ENCODE measurements around the gene MAP6. TPM values are rescaled to one million over a fixed set of nuclear protein-coding genes. Genes with fewer than 3 reads are reported as not detected.

The MAP6 gene
- total and polyA plus RNA-seq, 9 of the 15 experiments (the other 6 are each of a cell fraction or from before 2014, with no cell fraction given) = not detected

GRCh38 chr11:75583718-75584658 is 84.8 kb downstream of the MAP6 start:
- POLR2A ChIA-PET = interaction anchor here (0.7 to 3.2 kb wide), 6 partner anchors 9 to 223 kb away, joined by 3 to 13 read pairs (median 4); no protein-coding TSS in a partner anchor
- Histone ChIP-seq H3K4me2 (ENCODE audit: insufficient read depth, low read length) (peak overlapping the region; percentile 73), H3K9me1 (ENCODE audit: control insufficient read depth, insufficient read depth, low read length) (no peaks in the 10 kb centered on the region), H2AFZ (ENCODE audit: low read depth, low read length) (peak overlapping the region; percentile 81), H3K9me3 (replicated peaks; ENCODE audit: control insufficient read depth, insufficient read depth, low read depth, low read length) (no peaks in the 10 kb centered on the region), H3K79me2 (ENCODE audit: control insufficient read depth, insufficient read depth, low read length) (no peaks in the 10 kb centered on the region), H4K20me1 (replicated peaks; ENCODE audit: control insufficient read depth, insufficient read depth, low read length) (no peaks in the 10 kb centered on the region), H3K9ac (ENCODE audit: insufficient read depth in 1 of 2, low read depth in 2 of 2, low read length in 2 of 2) (peak overlapping the region; percentile 61 to 88; a peak in 3 of 4 replicates), H3K4me3 (peak overlapping the region; percentile 45), H3K4me1 (replicated peaks in 1 of 2; ENCODE audit: control insufficient read depth in 2 of 2, insufficient read depth in 2 of 2, low read length in 2 of 2) (peaks cover 27 to 41% of the 10 kb centered on the region in 2 experiments; a peak in 4 of 5 replicates), H3K27me3 (ENCODE audit: control insufficient read depth in 2 of 2, insufficient read depth in 2 of 2, low read length in 2 of 2) (no peaks in the 10 kb centered on the region), H3K36me3 (ENCODE audit: control insufficient read depth, insufficient read depth, low read length) (no peaks in the 10 kb centered on the region), H3K27ac (ENCODE audit: extremely low read depth, low read depth, low read length) (peak overlapping the region; percentile 55; the same call in 2 of the 3 replicates)
- in situ Hi-C loops (cut with MboI) (loop anchor here (5.0 kb wide), 1 partner anchor 37 kb away; no protein-coding TSS in a partner anchor), intact Hi-C loops (cut with micrococcal nuclease) (no loop called here)
- CTCF ChIA-PET (ENCODE audit: low intra/inter-chr PET ratio) = no interaction called here
- DNase-seq (ENCODE audit: extremely low read depth in 1 of 4, low spot score in 3 of 4) (peak; percentile 46 to 52 (median 48)), ATAC-seq (peak; percentile 67), FAIRE-seq (no peak)
- 58% methylated on average over 20 of the region's 42 CpGs for WGBS (ENCODE audit: insufficient coverage, low coverage, missing lambda C conversion rate)
- BruUV-seq (replicated peaks) = TSS peak; percentile 58
- no peak for TF ChIP-seq NCOA2 (IDR thresholded peaks at IDR 0.05; ENCODE audit: partially characterized antibody in 2 of 2)
- 0 out of 2 replicates have a peak, but pooled peaks have one; percentile 20 for TF ChIP-seq ZNF740 (CRISPR knock-in tag; IDR thresholded peaks at IDR 0.05)
- TF ChIP-seq ZNF740 (tag; IDR thresholded peaks at IDR 0.05) = no peak
- peak; percentile 8; the same call in 1 of the 2 replicates for TF ChIP-seq ATF7 (IDR thresholded peaks at IDR 0.05)
- TF ChIP-seq PCBP1 (IDR thresholded peaks at IDR 0.05; ENCODE audit: low read depth, low read length, poor library complexity, severe bottlenecking) = no peak
- TF ChIP-seq ZNF133 (CRISPR knock-in tag; IDR thresholded peaks at IDR 0.05) = no peak
- peak; percentile 63; the same call in 1 of the 2 replicates for TF ChIP-seq ZNF263 (CRISPR knock-in tag; IDR thresholded peaks at IDR 0.05; ENCODE audit: borderline replicate concordance)
- TF ChIP-seq, protein P1, sequence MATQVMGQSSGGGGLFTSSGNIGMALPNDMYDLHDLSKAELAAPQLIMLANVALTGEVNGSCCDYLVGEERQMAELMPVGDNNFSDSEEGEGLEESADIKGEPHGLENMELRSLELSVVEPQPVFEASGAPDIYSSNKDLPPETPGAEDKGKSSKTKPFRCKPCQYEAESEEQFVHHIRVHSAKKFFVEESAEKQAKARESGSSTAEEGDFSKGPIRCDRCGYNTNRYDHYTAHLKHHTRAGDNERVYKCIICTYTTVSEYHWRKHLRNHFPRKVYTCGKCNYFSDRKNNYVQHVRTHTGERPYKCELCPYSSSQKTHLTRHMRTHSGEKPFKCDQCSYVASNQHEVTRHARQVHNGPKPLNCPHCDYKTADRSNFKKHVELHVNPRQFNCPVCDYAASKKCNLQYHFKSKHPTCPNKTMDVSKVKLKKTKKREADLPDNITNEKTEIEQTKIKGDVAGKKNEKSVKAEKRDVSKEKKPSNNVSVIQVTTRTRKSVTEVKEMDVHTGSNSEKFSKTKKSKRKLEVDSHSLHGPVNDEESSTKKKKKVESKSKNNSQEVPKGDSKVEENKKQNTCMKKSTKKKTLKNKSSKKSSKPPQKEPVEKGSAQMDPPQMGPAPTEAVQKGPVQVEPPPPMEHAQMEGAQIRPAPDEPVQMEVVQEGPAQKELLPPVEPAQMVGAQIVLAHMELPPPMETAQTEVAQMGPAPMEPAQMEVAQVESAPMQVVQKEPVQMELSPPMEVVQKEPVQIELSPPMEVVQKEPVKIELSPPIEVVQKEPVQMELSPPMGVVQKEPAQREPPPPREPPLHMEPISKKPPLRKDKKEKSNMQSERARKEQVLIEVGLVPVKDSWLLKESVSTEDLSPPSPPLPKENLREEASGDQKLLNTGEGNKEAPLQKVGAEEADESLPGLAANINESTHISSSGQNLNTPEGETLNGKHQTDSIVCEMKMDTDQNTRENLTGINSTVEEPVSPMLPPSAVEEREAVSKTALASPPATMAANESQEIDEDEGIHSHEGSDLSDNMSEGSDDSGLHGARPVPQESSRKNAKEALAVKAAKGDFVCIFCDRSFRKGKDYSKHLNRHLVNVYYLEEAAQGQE (IDR thresholded peaks at IDR 0.05; ENCODE audit: borderline replicate concordance) = no peak
- TF ChIP-seq, protein P1 (CRISPR knock-in tag; IDR thresholded peaks at IDR 0.05; ENCODE audit: low read depth) = no peak
- TF ChIP-seq ADNP (tag; IDR thresholded peaks at IDR 0.05) = no peak

Measured in K562 (cell line).